GM12891 (cell line): ENCODE measurements around the gene CREB3L2. TPM values are rescaled to one million over a fixed set of nuclear protein-coding genes. Genes with fewer than 3 reads are reported as not detected.
A peak's percentile ranks its signal among the peaks of the same experiment; 100 is the strongest.
"Not testable (repeated sequence)": the region's sequence is repeated elsewhere in the genome, so short reads cannot be mapped to it uniquely, and the experiment has no call there.

Experiments
- DNase-seq: peaks from one replicate; pipeline ENCODE4 v3.0.0; 2011; ENCODE audit warnings: low spot score; ENCODE audit not compliant: insufficient read length
- FAIRE-seq: peaks from 2 replicates; lab custom pipeline; 2011; peaks lifted over from hg19 to GRCh38; lab: Jason Lieb, UNC
- PAX5 ChIP-seq: IDR thresholded peaks from 2 replicates; pipeline ENCODE4 v1.6.1; 2011; ENCODE audit warnings: low read length, moderate library complexity, mild to moderate bottlenecking; ENCODE audit not compliant: insufficient read depth, severe bottlenecking
- POLR2A ChIP-seq: IDR thresholded peaks from 2 replicates; pipeline ENCODE4 v1.6.1; 2011; ENCODE audit warnings: low read depth, low read length, control low read depth
- POLR2AphosphoS5 ChIP-seq: IDR thresholded peaks from 2 replicates; pipeline ENCODE4 v1.6.1; 2011; ENCODE audit warnings: low read depth, low read length, control low read depth
- POU2F2 ChIP-seq: IDR thresholded peaks from 2 replicates; pipeline ENCODE4 v1.6.1; 2011; ENCODE audit warnings: low read depth, mild to moderate bottlenecking, control low read depth, low read length, moderate library complexity
- SPI1 ChIP-seq: IDR thresholded peaks from 2 replicates; pipeline ENCODE4 v1.6.1; 2011; ENCODE audit warnings: low read depth, low read length, control low read depth
- TAF1 ChIP-seq: IDR thresholded peaks from 2 replicates; pipeline ENCODE4 v1.6.1; 2011; ENCODE audit warnings: low read depth, low read length, control low read depth
- polyA plus RNA-seq: library from polyadenylated mRNA; unstranded; fragments of >200 nt; gene quantifications from one replicate; pipeline ENCODE4 v1.2.1, GENCODE V29; 2012; ENCODE audit warnings: low read depth, missing spikeins, inconsistent platforms; ENCODE audit not compliant: missing spikeins

CREB3L2 gene, protein sequence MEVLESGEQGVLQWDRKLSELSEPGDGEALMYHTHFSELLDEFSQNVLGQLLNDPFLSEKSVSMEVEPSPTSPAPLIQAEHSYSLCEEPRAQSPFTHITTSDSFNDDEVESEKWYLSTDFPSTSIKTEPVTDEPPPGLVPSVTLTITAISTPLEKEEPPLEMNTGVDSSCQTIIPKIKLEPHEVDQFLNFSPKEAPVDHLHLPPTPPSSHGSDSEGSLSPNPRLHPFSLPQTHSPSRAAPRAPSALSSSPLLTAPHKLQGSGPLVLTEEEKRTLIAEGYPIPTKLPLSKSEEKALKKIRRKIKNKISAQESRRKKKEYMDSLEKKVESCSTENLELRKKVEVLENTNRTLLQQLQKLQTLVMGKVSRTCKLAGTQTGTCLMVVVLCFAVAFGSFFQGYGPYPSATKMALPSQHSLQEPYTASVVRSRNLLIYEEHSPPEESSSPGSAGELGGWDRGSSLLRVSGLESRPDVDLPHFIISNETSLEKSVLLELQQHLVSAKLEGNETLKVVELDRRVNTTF
- 10.9 TPM for polyA plus RNA-seq

GRCh38 chr7:138001529-138002095 lies at the start of gene CREB3L2:
CREB3L2 (minus strand) TSS chr7:138002086; CDS start chr7:138001705, 381 bp downstream.
- peak; percentile 66 for TF ChIP-seq POLR2AphosphoS5
- no peak for TF ChIP-seq PAX5
- TF ChIP-seq TAF1, result 0 out of 2 replicates have a peak, but pooled peaks have one; percentile 34
- TF ChIP-seq POLR2A, result peak; percentile 48
- no peak for TF ChIP-seq POU2F2
- no peak for TF ChIP-seq SPI1
- FAIRE-seq (no peak), DNase-seq (no peak)

DNA sequence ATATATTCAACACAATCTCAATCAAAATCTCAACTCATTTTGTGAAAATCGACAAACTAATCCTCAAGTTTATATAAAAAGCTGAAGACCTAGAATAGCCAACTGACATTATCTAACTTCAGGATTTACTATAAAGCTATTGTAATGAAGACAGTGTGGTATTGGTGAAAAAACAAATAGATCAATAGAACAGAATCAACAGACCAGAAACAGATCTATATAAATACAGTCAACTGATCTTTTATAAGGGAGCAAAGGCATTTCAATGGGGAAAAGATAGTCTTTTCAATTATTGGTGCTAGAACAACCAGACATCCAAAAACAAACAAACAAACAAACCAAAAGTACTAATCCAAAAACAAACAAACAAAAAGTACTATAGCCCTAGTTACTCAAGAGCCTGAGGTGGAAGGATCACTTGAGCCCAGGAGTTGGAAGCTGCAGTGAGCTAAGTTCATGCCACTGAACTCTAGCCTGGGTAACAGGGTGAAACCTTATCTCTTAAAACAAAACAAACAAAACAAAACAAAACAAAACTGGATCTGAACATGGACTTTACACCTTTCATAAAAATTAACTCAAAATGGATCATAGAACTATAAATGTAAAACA lies 47.7 kb upstream of the CREB3L2 start:
- FAIRE-seq, result no peak
- no peak for DNase-seq
- TF ChIP-seq POU2F2 (no peak), SPI1 (no peak), POLR2AphosphoS5 (no peak)

DNA sequence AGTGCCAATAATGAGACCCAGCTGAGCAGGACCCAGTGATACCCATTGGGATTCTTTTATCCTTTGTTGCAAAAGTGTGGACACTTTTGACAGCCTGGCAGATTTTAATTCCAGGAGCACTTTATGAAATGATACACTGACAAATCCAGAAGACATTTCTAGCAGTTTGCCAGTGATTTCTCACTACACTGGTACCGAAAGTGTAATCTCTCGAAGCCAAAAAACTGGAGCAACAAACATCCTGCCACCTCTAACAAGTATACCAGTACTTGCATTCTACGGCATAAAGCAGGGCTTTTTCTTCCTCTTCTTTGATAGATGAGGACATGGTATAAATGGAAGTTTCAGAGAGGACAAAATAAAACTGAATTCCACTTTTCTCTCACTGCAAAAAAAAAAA lies 46.0 kb upstream of the CREB3L2 start:
- DNase-seq (no peak), FAIRE-seq (no peak)
- TF ChIP-seq POLR2AphosphoS5, result no peak
- TF ChIP-seq SPI1, result no peak
- TF ChIP-seq TAF1, result no peak
- no peak for TF ChIP-seq POLR2A
- TF ChIP-seq PAX5, result no peak
- no peak for TF ChIP-seq POU2F2

DNA sequence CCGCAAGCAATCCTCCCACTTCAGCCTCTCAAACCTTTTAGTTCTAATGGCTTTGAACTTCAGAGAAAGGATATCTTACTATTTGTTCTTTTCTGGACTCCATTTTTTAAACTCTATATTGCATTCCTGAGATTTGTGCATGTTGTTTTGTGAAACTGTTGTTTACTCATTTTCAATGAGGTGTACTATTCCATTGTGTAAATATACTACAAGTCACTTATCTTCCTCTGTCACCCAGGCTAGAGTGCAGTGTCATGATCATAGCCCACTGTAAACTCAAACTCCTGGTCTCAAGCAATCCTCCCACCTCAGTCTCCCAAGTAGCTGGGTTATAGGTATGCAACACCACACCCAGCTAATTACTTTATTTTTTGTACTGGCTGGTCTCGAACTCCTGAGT lies 43.0 kb upstream of the CREB3L2 start:
- no peak for FAIRE-seq
- no peak for DNase-seq
- TF ChIP-seq POU2F2 (no peak), POLR2AphosphoS5 (no peak), TAF1 (no peak), POLR2A (no peak), SPI1 (no peak), PAX5 (no peak)

GRCh38 chr7:138040063-138040462 lies 38.2 kb upstream of the CREB3L2 start:
- peak; percentile 56 for TF ChIP-seq SPI1
- FAIRE-seq, DNase-seq: not testable (repeated sequence)

- no peak for DNase-seq
- no peak for FAIRE-seq
- TF ChIP-seq TAF1 (no peak), POLR2AphosphoS5 (no peak), POU2F2 (no peak), POLR2A (no peak), PAX5 (no peak), SPI1 (no peak)
These were observed 34.2 kb upstream of the CREB3L2 start for GRCh38 chr7:138036135-138036534.

DNA sequence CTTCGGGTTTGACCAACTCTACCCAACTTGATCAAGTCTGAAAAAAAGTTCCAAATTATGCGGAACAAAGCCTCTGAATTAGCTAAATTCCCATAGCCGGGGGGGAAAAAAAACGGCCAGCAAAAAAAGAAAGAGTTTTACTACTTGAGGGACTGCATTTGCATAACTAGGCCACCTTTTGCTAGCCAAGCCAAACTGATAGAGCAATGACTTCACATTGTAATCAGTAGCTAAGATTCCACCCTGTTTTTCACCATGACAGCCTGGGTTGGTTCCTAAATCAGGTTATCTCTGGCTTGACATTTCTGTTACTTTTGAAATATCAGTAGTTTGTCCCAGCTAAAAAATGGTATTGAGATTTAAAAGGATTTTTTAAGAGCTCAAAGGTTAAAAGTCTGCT lies 31.4 kb upstream of the CREB3L2 start:
- TF ChIP-seq POU2F2, result no peak
- no peak for TF ChIP-seq SPI1
- no peak for TF ChIP-seq PAX5
- TF ChIP-seq POLR2AphosphoS5, result no peak
- TF ChIP-seq POLR2A, result no peak
- no peak for TF ChIP-seq TAF1
- FAIRE-seq (no peak), DNase-seq (no peak)

- no peak for DNase-seq
- no peak for FAIRE-seq
These were observed 30.9 kb upstream of the CREB3L2 start for GRCh38 chr7:138032770-138033169.

DNA sequence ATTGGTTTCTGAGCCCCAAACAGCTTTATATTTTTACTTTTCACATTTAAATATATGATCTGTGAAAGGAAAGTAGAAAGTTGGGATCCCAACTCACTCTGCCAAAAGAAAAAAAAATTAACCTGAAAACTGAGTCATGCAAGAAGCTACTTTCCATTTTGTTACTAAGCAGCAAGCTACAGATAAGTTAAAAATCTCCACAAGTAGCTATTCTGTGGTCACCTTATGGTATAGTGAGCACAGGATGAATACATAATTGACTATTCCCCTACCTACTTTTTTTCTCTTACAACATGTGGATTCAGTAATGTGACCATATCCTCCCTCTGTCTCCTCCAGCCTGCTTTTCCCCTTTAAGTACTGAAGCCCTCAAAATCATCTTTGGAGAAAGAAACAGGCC lies 30.3 kb upstream of the CREB3L2 start:
- FAIRE-seq (no peak), DNase-seq (no peak)
- TF ChIP-seq POLR2A, result no peak
- TF ChIP-seq POU2F2, result no peak
- TF ChIP-seq SPI1, result no peak
- TF ChIP-seq POLR2AphosphoS5, result no peak
- TF ChIP-seq PAX5, result no peak

More at GRCh38 chr7:138032770-138033169, 30.9 kb upstream of the CREB3L2 start:
- no peak for TF ChIP-seq TAF1
- no peak for TF ChIP-seq POLR2A
- no peak for TF ChIP-seq SPI1
- TF ChIP-seq PAX5, result no peak
- no peak for TF ChIP-seq POLR2AphosphoS5
- TF ChIP-seq POU2F2, result no peak
